Measurements from ENCODE around the gene ATP5ME. TPM values are rescaled to one million over a fixed set of nuclear protein-coding genes. Genes with fewer than 3 reads are reported as not detected.
"Not testable (repeated sequence)": the region's sequence is repeated elsewhere in the genome, so short reads cannot be mapped to it uniquely, and the experiment has no call there.

Gene ATP5ME
- total RNA-seq, 2 donors from 2014 or later = 108 to 125 TPM

- peak; percentile 31 to 33 for DNase-seq
- Mint-ChIP-seq H3K36me3 (ENCODE audit: insufficient read depth in 2 of 2) (peaks cover 2 to 5% of the 10 kb centered on the region in 2 donors), H3K4me3 (no peak overlapping the region), H3K27me3 (ENCODE audit: low read depth) (no peaks in the 10 kb centered on the region), H3K27ac (no peak overlapping the region), H3K4me1 (ENCODE audit: low read depth) (peaks cover 16% of the 10 kb centered on the region), H3K9me3 (no peaks in the 10 kb centered on the region)
- no peak for ATAC-seq (replicated peaks in 1 of 2)
These were observed 3.6 kb upstream of the ATP5ME start for GRCh38 chr4:677431-678293.

DNA sequence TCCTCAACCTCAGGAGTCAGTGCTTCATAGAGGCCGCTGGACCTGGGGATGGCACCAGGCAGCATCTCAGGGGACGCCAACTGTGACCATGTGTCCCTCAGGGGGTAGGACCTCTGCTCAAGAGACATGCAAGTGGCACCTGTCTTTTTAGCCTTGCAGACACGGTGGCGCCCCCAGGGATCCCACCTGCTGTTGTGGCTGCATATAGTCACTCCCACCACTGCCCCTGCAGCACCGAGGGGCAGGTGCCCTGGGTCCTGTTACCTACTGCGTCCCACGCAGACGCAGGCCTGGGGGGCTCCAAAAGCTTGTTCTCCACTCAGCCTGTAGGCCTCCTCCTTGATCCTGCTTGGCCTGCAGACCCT lies 2.8 kb upstream of the ATP5ME start:
- Mint-ChIP-seq H3K9me3 (no peaks in the 10 kb centered on the region), H3K27ac (no peak overlapping the region), H3K27me3 (ENCODE audit: low read depth) (no peaks in the 10 kb centered on the region), H3K36me3 (ENCODE audit: insufficient read depth in 2 of 2) (peaks cover 2 to 5% of the 10 kb centered on the region in 2 donors), H3K4me1 (ENCODE audit: low read depth) (peaks cover 17% of the 10 kb centered on the region), H3K4me3 (peak overlapping the region in 1 of 2 donors; percentile 28)
- DNase-seq = no peak
- ATAC-seq (replicated peaks in 1 of 2) = no peak

- Mint-ChIP-seq H3K4me3 (peak overlapping the region; percentile 28 to 56), H3K27me3 (ENCODE audit: low read depth) (no peaks in the 10 kb centered on the region), H3K4me1 (ENCODE audit: low read depth) (peaks cover 17% of the 10 kb centered on the region), H3K36me3 (ENCODE audit: insufficient read depth in 2 of 2) (peaks cover 2 to 5% of the 10 kb centered on the region in 2 donors), H3K9me3 (no peaks in the 10 kb centered on the region), H3K27ac (no peak overlapping the region)
- DNase-seq (no peak), ATAC-seq (replicated peaks in 1 of 2) (no peak)
These were observed 2.1 kb upstream of the ATP5ME start for GRCh38 chr4:675980-676870.

DNA sequence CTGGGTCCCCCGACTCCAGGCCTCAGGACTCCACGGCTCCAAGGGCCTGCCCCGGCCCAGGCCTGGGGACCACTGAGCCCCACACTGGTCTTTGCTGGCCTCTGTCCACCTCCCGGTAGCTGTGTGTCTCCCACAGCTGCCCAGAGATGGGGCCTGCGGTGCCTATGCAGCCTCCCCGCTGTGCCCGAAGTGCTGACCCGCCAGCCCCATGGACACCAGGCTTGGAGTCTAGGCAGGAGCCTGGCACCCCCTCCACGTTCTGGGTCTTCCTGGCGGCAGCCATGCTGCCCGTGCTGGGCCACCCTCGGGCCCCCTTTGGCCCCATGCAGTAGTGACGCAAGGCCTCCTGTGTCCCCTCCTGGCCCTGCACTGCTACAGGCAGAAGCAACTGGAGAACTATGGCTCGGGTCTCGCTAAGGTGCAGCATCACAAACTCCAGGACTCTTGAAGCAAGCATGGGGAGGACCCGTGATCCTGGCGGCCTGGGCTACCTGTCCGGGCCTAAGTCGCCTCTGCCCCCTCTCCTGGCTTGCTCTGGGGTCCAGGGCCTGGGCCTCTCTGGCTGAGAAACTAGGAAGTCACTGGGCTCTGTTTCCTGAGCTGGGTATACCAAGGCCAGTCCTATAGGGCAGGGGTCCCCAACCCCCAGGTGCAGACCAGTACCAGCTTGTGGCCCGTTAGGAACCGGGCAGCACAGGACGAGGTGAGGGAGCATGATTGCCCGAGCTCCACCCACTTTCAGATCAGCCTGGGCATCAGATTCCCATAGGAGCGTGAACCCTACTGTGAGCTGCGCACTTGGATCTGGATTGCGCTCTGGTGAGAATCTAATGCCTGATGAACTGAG lies 1.2 kb upstream of the ATP5ME start:
- Mint-ChIP-seq H3K4me1 (ENCODE audit: low read depth) (peaks cover 11% of the 10 kb centered on the region), H3K27ac (peak overlapping the region; percentile 88), H3K36me3 (ENCODE audit: insufficient read depth in 2 of 2) (peaks cover 3 to 5% of the 10 kb centered on the region in 2 donors), H3K4me3 (peak overlapping the region; percentile 91 to 92), H3K9me3 (no peaks in the 10 kb centered on the region), H3K27me3 (ENCODE audit: low read depth) (no peaks in the 10 kb centered on the region)
- ATAC-seq (replicated peaks in 1 of 2) (peak; percentile 1 to 4), DNase-seq (no peak)

DNA sequence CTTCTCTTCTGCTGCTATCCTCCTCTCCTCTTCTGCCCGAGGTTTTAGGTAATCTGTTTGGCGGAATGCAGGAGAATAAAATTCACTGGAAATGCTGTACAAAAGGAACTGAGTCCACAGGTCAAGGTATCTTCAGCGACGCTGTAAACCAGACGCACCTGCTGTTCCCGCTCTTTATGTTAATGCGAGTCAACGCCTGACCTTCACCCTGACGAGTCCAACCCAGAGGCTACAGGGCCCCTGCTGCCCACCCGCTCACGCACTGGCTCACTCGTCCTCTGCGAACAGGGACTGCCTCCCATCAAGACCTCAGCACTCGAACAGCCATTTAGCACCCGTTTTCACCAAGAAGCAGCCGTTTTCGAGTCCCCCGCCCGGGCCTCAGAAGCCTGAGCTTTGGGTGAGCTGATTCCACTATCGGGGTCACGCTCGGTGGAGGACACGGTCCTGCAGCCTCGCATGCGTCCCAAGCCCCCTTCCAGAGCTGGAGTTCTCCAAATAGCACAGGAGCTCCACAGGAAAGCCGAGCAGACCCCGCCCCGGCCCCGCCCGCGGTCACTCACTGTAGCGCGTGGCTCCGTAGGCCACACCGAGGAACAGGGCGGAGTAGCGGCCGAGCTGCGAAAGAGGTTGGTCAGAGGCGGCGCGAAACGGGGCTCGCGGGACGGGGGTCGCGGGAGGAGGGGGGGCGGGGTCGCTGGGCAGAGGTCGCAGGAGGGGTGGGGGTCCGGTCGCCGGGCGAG lies 556 bp downstream of the ATP5ME start:
- Mint-ChIP-seq H3K36me3 (ENCODE audit: insufficient read depth in 2 of 2) (peaks cover 3 to 5% of the 10 kb centered on the region in 2 donors), H3K27me3 (ENCODE audit: low read depth) (no peaks in the 10 kb centered on the region), H3K4me3 (peak overlapping the region; percentile 91), H3K4me1 (ENCODE audit: low read depth) (peaks cover 11% of the 10 kb centered on the region), H3K27ac (peak overlapping the region; percentile 80), H3K9me3 (no peaks in the 10 kb centered on the region)
- DNase-seq (no peak), ATAC-seq (replicated peaks in 1 of 2) (peak; percentile 2 to 17)

DNA sequence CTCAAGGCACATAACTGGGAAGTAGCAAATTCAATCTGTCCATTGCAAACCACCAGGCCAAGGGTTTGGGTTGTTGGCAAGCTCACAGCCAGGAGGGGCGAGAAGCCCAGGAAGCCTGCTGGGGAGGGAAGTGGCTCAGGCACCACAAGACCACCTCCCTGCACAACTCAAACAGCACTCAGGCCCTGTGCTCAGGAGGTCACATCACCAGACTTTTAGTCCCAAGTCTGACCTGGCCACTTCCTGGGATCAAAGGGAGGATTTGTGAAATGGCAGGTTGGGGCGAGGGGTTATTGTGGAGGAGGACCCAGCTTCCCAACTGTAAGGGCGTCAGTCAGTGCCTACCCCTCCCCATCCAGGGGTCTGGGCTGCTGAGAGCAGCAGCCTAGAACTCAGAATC lies 2.3 kb downstream of the ATP5ME start:
- no peak for DNase-seq
- Mint-ChIP-seq H3K4me3 (no peak overlapping the region), H3K27ac (no peak overlapping the region), H3K4me1 (ENCODE audit: low read depth) (peaks cover 11% of the 10 kb centered on the region), H3K27me3 (ENCODE audit: low read depth) (no peaks in the 10 kb centered on the region), H3K36me3 (ENCODE audit: insufficient read depth in 2 of 2) (peaks cover 3 to 5% of the 10 kb centered on the region in 2 donors), H3K9me3 (no peaks in the 10 kb centered on the region)
- ATAC-seq (replicated peaks in 1 of 2) = no peak

GRCh38 chr4:669806-670559 lies 4.1 kb downstream of the ATP5ME start:
- H3K36me3 Mint-ChIP-seq (ENCODE audit: insufficient read depth in 2 of 2); H3K27ac Mint-ChIP-seq; H3K4me3 Mint-ChIP-seq; H3K9me3 Mint-ChIP-seq; H3K27me3 Mint-ChIP-seq (ENCODE audit: low read depth); ATAC-seq (replicated peaks in 1 of 2); DNase-seq: not testable (repeated sequence)
- H3K4me1 Mint-ChIP-seq (ENCODE audit: low read depth) = peaks cover 11% of the 10 kb centered on the region

GRCh38 chr4:668219-668618 lies 5.9 kb downstream of the ATP5ME start:
- not testable (repeated sequence) for H3K9me3 Mint-ChIP-seq; ATAC-seq (replicated peaks in 1 of 2); H3K36me3 Mint-ChIP-seq (ENCODE audit: insufficient read depth in 2 of 2); DNase-seq; H3K4me3 Mint-ChIP-seq; H3K27me3 Mint-ChIP-seq (ENCODE audit: low read depth); H3K27ac Mint-ChIP-seq
- peaks cover 14% of the 10 kb centered on the region for H3K4me1 Mint-ChIP-seq (ENCODE audit: low read depth)

DNA sequence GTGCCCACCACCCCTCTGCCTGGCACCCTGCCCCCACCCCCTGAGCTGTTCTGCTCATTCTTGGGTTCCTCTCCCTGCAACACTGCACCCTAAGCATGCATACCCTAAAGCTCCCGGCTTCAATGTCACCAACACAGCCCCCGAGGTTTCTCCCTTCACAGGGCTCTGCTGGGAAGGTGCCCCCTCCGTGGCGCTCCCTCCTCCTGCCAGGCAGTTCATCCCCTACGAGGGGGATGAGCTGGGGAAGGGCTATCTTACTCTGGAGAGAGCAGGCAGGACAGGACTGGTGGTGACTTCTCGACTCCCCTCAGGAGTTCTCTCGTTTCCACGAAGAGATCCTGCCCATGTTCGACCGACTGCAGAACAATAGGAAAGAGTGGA lies 6.5 kb downstream of the ATP5ME start:
- peaks cover 0 to 1% of the 10 kb centered on the region in 2 donors for H3K36me3 Mint-ChIP-seq (ENCODE audit: insufficient read depth in 2 of 2)
- H3K27ac Mint-ChIP-seq = no peak overlapping the region
- H3K4me3 Mint-ChIP-seq = no peak overlapping the region
- H3K9me3 Mint-ChIP-seq = no peaks in the 10 kb centered on the region
- DNase-seq = no peak
- no peak for ATAC-seq (replicated peaks in 1 of 2)
- H3K27me3 Mint-ChIP-seq (ENCODE audit: low read depth) = no peaks in the 10 kb centered on the region
- peaks cover 13% of the 10 kb centered on the region for H3K4me1 Mint-ChIP-seq (ENCODE audit: low read depth)

DNA sequence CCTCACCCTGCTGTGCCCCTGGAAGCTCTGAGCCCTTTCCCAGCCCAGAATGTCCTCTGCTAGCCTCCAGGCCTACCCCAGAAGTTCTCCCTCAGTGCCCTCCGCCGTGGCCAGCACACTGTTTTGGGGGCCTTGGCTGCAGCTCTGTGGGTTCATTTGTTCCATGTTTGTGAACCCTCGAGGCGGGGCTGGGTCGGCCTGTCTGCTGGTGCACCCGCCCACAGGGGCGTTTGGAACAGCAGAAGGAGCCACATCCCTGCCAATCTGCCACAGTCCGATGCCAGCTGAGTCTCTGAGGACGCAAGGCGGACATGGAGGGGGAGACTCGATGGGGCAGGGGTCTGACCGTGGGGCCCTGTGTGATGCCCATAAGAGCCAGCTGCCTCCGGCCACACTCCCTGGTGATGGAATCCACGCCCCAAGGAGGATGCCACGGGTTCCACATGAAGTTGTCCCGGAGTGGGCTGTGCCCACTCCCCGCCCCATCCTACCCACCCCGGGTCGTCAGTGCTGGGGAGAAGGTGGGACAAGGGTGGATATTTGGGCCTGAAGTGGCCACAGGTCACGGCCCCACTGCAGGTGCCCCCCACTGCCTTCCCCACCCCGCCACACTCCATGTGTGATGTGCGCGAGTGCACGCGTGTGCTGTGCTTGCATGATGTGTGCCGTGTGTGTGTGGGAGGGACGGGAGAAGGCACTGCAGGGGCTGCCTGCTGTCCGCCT lies 7.1 kb downstream of the ATP5ME start:
- H3K9me3 Mint-ChIP-seq = no peaks in the 10 kb centered on the region
- peaks cover 19% of the 10 kb centered on the region for H3K4me1 Mint-ChIP-seq (ENCODE audit: low read depth)
- no peak overlapping the region for H3K27ac Mint-ChIP-seq
- peaks cover 0 to 1% of the 10 kb centered on the region in 2 donors for H3K36me3 Mint-ChIP-seq (ENCODE audit: insufficient read depth in 2 of 2)
- H3K27me3 Mint-ChIP-seq (ENCODE audit: low read depth) = no peaks in the 10 kb centered on the region
- DNase-seq = no peak
- no peak overlapping the region for H3K4me3 Mint-ChIP-seq
- no peak for ATAC-seq (replicated peaks in 1 of 2)

DNA sequence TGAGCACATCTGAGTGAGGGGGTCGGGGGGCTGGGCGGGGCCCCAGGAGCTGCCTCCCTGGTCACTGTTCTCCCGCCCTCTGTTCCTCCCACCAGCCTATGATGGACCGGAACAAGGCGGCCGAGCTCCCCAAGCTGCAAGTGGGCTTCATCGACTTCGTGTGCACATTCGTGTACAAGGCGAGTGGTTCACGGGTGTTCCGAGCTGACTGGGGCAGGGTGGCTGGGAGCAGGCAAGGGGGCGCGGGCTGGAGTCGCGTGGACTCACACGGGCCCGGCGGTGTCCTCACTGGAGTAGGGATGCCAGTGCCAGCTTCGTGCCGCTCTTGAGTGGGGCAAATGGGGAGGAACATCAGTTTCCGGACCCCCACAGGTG lies 7.7 kb downstream of the ATP5ME start:
- H3K4me1 Mint-ChIP-seq (ENCODE audit: low read depth) = peaks cover 19% of the 10 kb centered on the region
- peaks cover 0 to 1% of the 10 kb centered on the region in 2 donors for H3K36me3 Mint-ChIP-seq (ENCODE audit: insufficient read depth in 2 of 2)
- H3K27me3 Mint-ChIP-seq (ENCODE audit: low read depth) = no peaks in the 10 kb centered on the region
- no peak for ATAC-seq (replicated peaks in 1 of 2)
- no peak overlapping the region for H3K4me3 Mint-ChIP-seq
- no peaks in the 10 kb centered on the region for H3K9me3 Mint-ChIP-seq
- H3K27ac Mint-ChIP-seq = no peak overlapping the region
- no peak for DNase-seq

Data from activated T-cell treated with anti-CD3 and anti-CD28 coated beads, Interleukin-2, amount 50 U/mL, for 72 hours (primary cell).